ENCODE data around the gene POLR3GL.

DNA sequence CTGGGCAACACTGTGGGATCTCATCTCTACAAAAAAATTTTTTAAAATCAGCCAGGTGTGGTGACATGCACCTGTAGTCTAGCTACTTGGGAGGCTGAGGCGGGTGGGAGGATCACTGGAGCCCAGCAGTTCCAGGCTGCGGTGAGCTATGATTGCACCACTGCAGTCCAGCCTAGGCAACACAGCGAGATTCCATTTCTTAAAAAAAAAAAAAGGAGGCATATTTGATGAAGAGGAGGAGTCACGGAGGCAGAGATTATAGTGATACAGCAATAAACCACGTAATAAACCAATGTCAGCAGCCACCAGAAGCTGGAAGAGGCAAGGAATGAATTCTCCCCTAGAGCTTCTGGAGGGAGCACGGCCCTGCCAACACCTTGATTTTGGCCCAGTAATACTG, 10.6 kb upstream of the POLR3GL start:
- TF ChIP-seq EZH2 (IDR thresholded peaks at IDR 0.05; ENCODE audit: low read length) (no peak), CTCF (optimal IDR thresholded peaks at IDR 0.05 in 1 of 3, IDR thresholded peaks at IDR 0.05 in 1 of 3, conservative IDR thresholded peaks at IDR 0.05 in 1 of 3; ENCODE audit: extremely low read depth in 1 of 3, insufficient read depth in 2 of 3, low read length in 3 of 3) (no peak)
